ENCODE results near the gene SELENOS.
A peak's percentile ranks its signal among the peaks of the same experiment; 100 is the strongest.

SELENOS gene

GRCh38 chr15:101250873-101251829, 26.1 kb downstream of the SELENOS start:
- no peak for TF ChIP-seq CTCF (IDR thresholded peaks at IDR 0.05; ENCODE audit: insufficient read depth, low read depth, low read length, missing control alignments)
- H3K4me3 ChIP-seq (ENCODE audit: low read length) = peak overlapping the region; percentile 77

GRCh38 chr15:101250341-101250831, 26.9 kb downstream of the SELENOS start:
- H3K4me3 ChIP-seq (ENCODE audit: low read length) = peak overlapping the region; percentile 77
- peak; percentile 81 for DNase-seq (ENCODE audit: low read depth)
- TF ChIP-seq CTCF (IDR thresholded peaks at IDR 0.05; ENCODE audit: insufficient read depth, low read depth, low read length, missing control alignments) = peak; percentile 31

More at GRCh38 chr15:101250873-101251829, 26.1 kb downstream of the SELENOS start:
- DNase-seq (ENCODE audit: low read depth) = peak; percentile 47

- H3K4me3 ChIP-seq (ENCODE audit: low read length) = no peak overlapping the region
Measured at GRCh38 chr15:101248274-101248673, 29.0 kb downstream of the SELENOS start.

GRCh38 chr15:101246824-101247745, 30.2 kb downstream of the SELENOS start:
- no peak for TF ChIP-seq CTCF (IDR thresholded peaks at IDR 0.05; ENCODE audit: insufficient read depth, low read depth, low read length, missing control alignments)
- no peak overlapping the region for H3K4me3 ChIP-seq (ENCODE audit: low read length)
- no peak for DNase-seq (ENCODE audit: low read depth)

More at GRCh38 chr15:101248274-101248673, 29.0 kb downstream of the SELENOS start:
- no peak for DNase-seq (ENCODE audit: low read depth)
- TF ChIP-seq CTCF (IDR thresholded peaks at IDR 0.05; ENCODE audit: insufficient read depth, low read depth, low read length, missing control alignments) = no peak

GRCh38 chr15:101246391-101246790, 30.9 kb downstream of the SELENOS start:
- DNase-seq (ENCODE audit: low read depth) = no peak
- H3K4me3 ChIP-seq (ENCODE audit: low read length) = no peak overlapping the region
- no peak for TF ChIP-seq CTCF (IDR thresholded peaks at IDR 0.05; ENCODE audit: insufficient read depth, low read depth, low read length, missing control alignments)

- no peak for TF ChIP-seq CTCF (IDR thresholded peaks at IDR 0.05; ENCODE audit: insufficient read depth, low read depth, low read length, missing control alignments)
- no peak for DNase-seq (ENCODE audit: low read depth)
- no peak overlapping the region for H3K4me3 ChIP-seq (ENCODE audit: low read length)
Measured at GRCh38 chr15:101244889-101245668, 32.2 kb downstream of the SELENOS start.
